K562 (cell line): ENCODE measurements around the gene GCGR. TPM values are rescaled to one million over a fixed set of nuclear protein-coding genes. Genes with fewer than 3 reads are reported as not detected.
A peak's percentile ranks its signal among the peaks of the same experiment; 100 is the strongest.

ENCODE experiments used
- ATAC-seq: fragments of 200-7000 bp; cut with Tn5 transposase; 3 replicates; pipeline ENCODE4 v1.9.1; 2020; ENCODE audit warnings: moderate library complexity
- BruUV-seq: library from RNA; stranded (reverse); fragments of 400-500 nt; replicated peaks from 2 replicates; lab custom pipeline; 2021; lab: Mats Ljungman, UMichigan
- CTCF ChIA-PET: fragments of 300-600 bp; formaldehyde crosslinking; extraction: SDS; loops from one replicate; lab custom pipeline; 2021; ENCODE audit warnings: low intra/inter-chr PET ratio; lab: Yijun Ruan, JAX
- POLR2A ChIA-PET: fragments of 300-600, 350-650 bp; sonication (Branson Sonifier 250); formaldehyde crosslinking; extraction: SDS; loops from one replicate; lab custom pipeline; 2021; ENCODE audit warnings: antibody characterized with exemption, inconsistent platforms; lab: Yijun Ruan, JAX
- DNase-seq, 4 experiments: peaks; one replicate each; pipeline versions ENCODE4 v3.0.0 to v3.0.0-alpha.2; 2011 to 2018; ENCODE audit warnings: low spot score in 3 of 4, mixed read lengths in 3 of 4; ENCODE audit errors: extremely low read depth in 1 of 4
- FAIRE-seq: peaks from 2 replicates; lab custom pipeline; 2011; peaks lifted over from hg19 to GRCh38; lab: Jason Lieb, UNC
- H2AFZ ChIP-seq: 2 replicates; pipeline ENCODE4 v1.6.0; 2011; ENCODE audit warnings: low read depth, low read length, control low read depth, inconsistent platforms
- H3K27ac ChIP-seq: fragments of 200-600 bp; 3 replicates; pipeline ENCODE4 v1.8.0; 2011; ENCODE audit warnings: low read depth, mild to moderate bottlenecking, control low read depth, inconsistent platforms, low read length, moderate library complexity, mixed read lengths; ENCODE audit errors: extremely low read depth
- H3K27me3 ChIP-seq, 2 experiments: fragments of 300-600 bp in 1 of 2; 2 replicates in 1 of 2; 3 replicates in 1 of 2; pipeline versions ENCODE4 v1.6.0 to v1.8.0; 2011; ENCODE audit warnings: inconsistent platforms in 2 of 2, low read length in 2 of 2, mild to moderate bottlenecking in 1 of 2, mixed read lengths in 1 of 2, moderate library complexity in 1 of 2; ENCODE audit not compliant: control insufficient read depth in 2 of 2, insufficient read depth in 2 of 2
- H3K36me3 ChIP-seq: fragments of 300-600 bp; 3 replicates; pipeline ENCODE4 v1.8.0; 2011; ENCODE audit warnings: mild to moderate bottlenecking, low read length, inconsistent platforms; ENCODE audit not compliant: control insufficient read depth, insufficient read depth
- H3K4me1 ChIP-seq, 2 experiments: fragments of 200-600 bp in 1 of 2; replicated peaks in 1 of 2; 2 replicates in 1 of 2; 3 replicates in 1 of 2; pipeline versions ENCODE4 v1.5.1 to v1.8.0; 2011; ENCODE audit warnings: inconsistent platforms in 2 of 2, low read length in 2 of 2, mild to moderate bottlenecking in 1 of 2, mixed read lengths in 1 of 2, moderate library complexity in 1 of 2; ENCODE audit not compliant: control insufficient read depth in 2 of 2, insufficient read depth in 2 of 2
- H3K4me2 ChIP-seq: 2 replicates; pipeline ENCODE4 v1.6.1; 2011; ENCODE audit warnings: low read length, control low read depth, inconsistent platforms, mixed read lengths; ENCODE audit not compliant: insufficient read depth
- H3K4me3 ChIP-seq: fragments of 200-600 bp; sonication (generic), shearing (Covaris generic); 2 replicates; pipeline ENCODE4 v1.5.1; 2016; ENCODE audit warnings: control low read depth, inconsistent platforms
- H3K79me2 ChIP-seq: fragments of 200-600 bp; 3 replicates; pipeline ENCODE4 v1.8.0; 2011; ENCODE audit warnings: low read length, inconsistent platforms; ENCODE audit not compliant: control insufficient read depth, insufficient read depth
- H3K9ac ChIP-seq, 2 experiments: 2 replicates each; pipeline versions ENCODE4 v1.6.0 to v1.6.1; 2011; ENCODE audit warnings: low read depth in 2 of 2, low read length in 2 of 2, control low read depth in 1 of 2, inconsistent platforms in 1 of 2, mild to moderate bottlenecking in 1 of 2, mixed read lengths in 1 of 2; ENCODE audit not compliant: insufficient read depth in 1 of 2
- H3K9me1 ChIP-seq: one replicate; pipeline ENCODE4 v1.6.0; 2011; ENCODE audit warnings: inconsistent platforms, mild to moderate bottlenecking, low read length, moderate library complexity; ENCODE audit not compliant: control insufficient read depth, insufficient read depth
- H3K9me3 ChIP-seq: replicated peaks from 2 replicates; pipeline ENCODE4 v1.5.1; 2011; ENCODE audit warnings: low read depth, low read length, inconsistent platforms; ENCODE audit not compliant: control insufficient read depth, insufficient read depth
- H4K20me1 ChIP-seq: replicated peaks from 2 replicates; pipeline ENCODE4 v1.6.1; 2011; ENCODE audit warnings: low read length, inconsistent platforms, mixed read lengths; ENCODE audit not compliant: control insufficient read depth, insufficient read depth
- HMGN3 ChIP-seq: IDR thresholded peaks from 2 replicates; pipeline ENCODE4 v1.6.1; 2011; ENCODE audit warnings: borderline replicate concordance, low read depth, mild to moderate bottlenecking, mixed read lengths, low read length; ENCODE audit not compliant: insufficient read length; ENCODE audit errors: extremely low read depth
- MAFG ChIP-seq: fragments of 450-650 bp; conservative IDR thresholded peaks from 2 replicates; pipeline ENCODE4 v1.6.1; 2016; ENCODE audit warnings: missing genetic modification characterization, missing compliant biosample characterization
- POLR2H ChIP-seq: IDR thresholded peaks from 2 replicates; pipeline ENCODE4 v1.6.1; 2016; ENCODE audit warnings: missing genetic modification characterization, low read depth, mild to moderate bottlenecking, control low read depth, missing compliant biosample characterization, moderate library complexity
- POU5F1 ChIP-seq: fragments of 150-350 bp; IDR thresholded peaks from 2 replicates; pipeline ENCODE4 v1.6.1; 2014; ENCODE audit warnings: borderline replicate concordance, low read length, low read depth, mild to moderate bottlenecking; ENCODE audit not compliant: partially characterized antibody
- RBM22 ChIP-seq: fragments of 200-400 bp; formaldehyde crosslinking; IDR thresholded peaks from 2 replicates; pipeline ENCODE4 v1.6.1; 2018; ENCODE audit warnings: low read length, low read depth; ENCODE audit not compliant: poor library complexity, severe bottlenecking
- WHSC1 ChIP-seq: IDR thresholded peaks from one replicate; pipeline ENCODE4 v1.6.1; 2012; ENCODE audit warnings: low read length, control low read depth, inconsistent platforms
- ZC3H8 ChIP-seq: fragments of 450-650 bp; IDR thresholded peaks from 2 replicates; pipeline ENCODE4 v1.6.1; 2017
- ZNF354B ChIP-seq: fragments of 250-450 bp; sonication (Bioruptor Pico); IDR thresholded peaks from 2 replicates; pipeline ENCODE4 v1.4.0; 2020
- ZNF764 ChIP-seq: fragments of 250-450 bp; sonication (Bioruptor Pico); IDR thresholded peaks from 2 replicates; pipeline ENCODE4 v1.4.0; 2020; ENCODE audit warnings: low read depth, mild to moderate bottlenecking, moderate library complexity
- WGBS: fragments of 100-300 bp; shearing (Covaris generic); methylation state at CpG from one replicate; pipeline ENCODE4 v1.1.6; 2016; ENCODE audit warnings: low coverage, mixed read lengths; ENCODE audit not compliant: insufficient coverage; ENCODE audit errors: missing lambda C conversion rate; 5-methylcytosine and 5-hydroxymethylcytosine counted together
- in situ Hi-C: fragments of 300-500 bp; cut with MboI; formaldehyde crosslinking; loops from 4 replicates; pipeline ENCODE4 v1.15.0; 2018; ENCODE audit warnings: inconsistent platforms, mixed read lengths
- intact Hi-C: fragments of 100-400 bp; cut with micrococcal nuclease; formaldehyde crosslinking; loops from 2 replicates; pipeline ENCODE4 v1.14.2; 2022
- polyA plus RNA-seq, 8 experiments: library from polyadenylated mRNA; depleted of rRNA in 4 of 8; stranded (reverse) in 5 of 8; unstranded in 3 of 8; fragments of >200 nt; fragmentation: Nextera tagmentation in 2 of 8; fragmentation: Illumina TruSeq in 1 of 8; extraction: Ambion mirVana in 2 of 8; extraction: Trizol in 1 of 8; gene quantifications; 2 replicates each; pipeline versions ENCODE4 v1.2.1 to v1.2.3, GENCODE V29; 2011 to 2014; ENCODE audit warnings: inconsistent platforms in 1 of 8, missing spikeins in 1 of 8
- total RNA-seq, 7 experiments: library from RNA; depleted of rRNA in 6 of 7; stranded (reverse); fragments of >200 nt in 6 of 7; fragmentation: Illumina TruSeq in 2 of 7; extraction: Trizol in 2 of 7; gene quantifications; 2 replicates each; pipeline versions ENCODE4 v1.2.1 to v1.2.3, GENCODE V29; 2011 to 2021; ENCODE audit warnings: low replicate concordance in 1 of 7
- TF ChIP-seq, protein P1 (sequence below): fragments of 450-650 bp; formaldehyde crosslinking; IDR thresholded peaks from 2 replicates; pipeline ENCODE4 v1.4.0; 2022; ENCODE audit warnings: missing genetic modification characterization
- TF ChIP-seq, protein P2 (sequence below): fragments of 250-450 bp; sonication (Bioruptor Pico); IDR thresholded peaks from 2 replicates; pipeline ENCODE4 v1.4.0; 2020

Gene GCGR
- total and polyA plus RNA-seq, 9 of the 15 experiments (the other 6 are each of a cell fraction or from before 2014, with no cell fraction given): not detected

DNA sequence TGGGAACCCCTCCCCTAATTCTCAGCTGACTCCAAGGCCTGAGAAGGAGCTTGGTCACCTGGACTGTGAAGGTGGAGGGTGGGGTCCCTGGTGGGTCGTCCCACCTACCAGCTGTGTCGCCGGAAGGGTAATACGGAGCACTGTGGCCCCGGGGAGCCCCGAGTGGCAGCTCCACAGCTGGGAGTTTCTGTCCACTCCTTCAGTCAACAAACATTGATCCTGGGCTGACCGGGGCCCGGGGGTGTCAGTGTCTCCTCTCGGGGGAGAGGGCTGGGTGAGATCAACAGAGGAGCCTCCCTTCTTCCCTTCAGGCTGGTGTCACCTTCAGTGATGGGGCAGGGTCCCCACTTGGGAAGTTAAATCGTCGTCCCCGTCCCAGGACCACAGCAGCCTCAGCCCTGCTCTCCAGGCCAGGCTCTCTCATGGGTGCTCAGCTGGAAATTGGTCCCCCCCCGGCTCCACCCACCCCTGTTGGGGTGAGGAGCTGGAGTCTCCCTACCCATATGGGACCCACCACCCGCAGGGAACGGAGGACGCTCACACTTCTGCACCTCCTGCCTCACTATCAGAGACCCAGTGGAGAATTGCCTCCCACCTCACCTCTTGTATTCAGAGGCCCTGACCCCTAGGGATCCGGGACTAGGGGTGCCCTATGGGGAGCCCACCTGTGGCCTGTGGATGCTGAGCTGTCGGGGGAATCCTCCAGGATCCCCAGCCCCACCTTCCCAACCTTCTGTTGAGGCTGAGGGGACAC lies 1.9 kb downstream of the GCGR start:
- intact Hi-C loops: no loop called here
- H3K27ac ChIP-seq: no peak overlapping the region
- in situ Hi-C loops: loop anchor here (5.0 kb wide), 1 partner anchor 69 kb away; no protein-coding TSS in a partner anchor
- ATAC-seq (0 out of 3 replicates have a peak, but pooled peaks have one; percentile 6), FAIRE-seq (no peak), DNase-seq (no peak)
- H3K9me3 ChIP-seq: peaks cover 3% of the 10 kb centered on the region; the same call in 1 of the 2 replicates
- TF ChIP-seq, protein P1, sequence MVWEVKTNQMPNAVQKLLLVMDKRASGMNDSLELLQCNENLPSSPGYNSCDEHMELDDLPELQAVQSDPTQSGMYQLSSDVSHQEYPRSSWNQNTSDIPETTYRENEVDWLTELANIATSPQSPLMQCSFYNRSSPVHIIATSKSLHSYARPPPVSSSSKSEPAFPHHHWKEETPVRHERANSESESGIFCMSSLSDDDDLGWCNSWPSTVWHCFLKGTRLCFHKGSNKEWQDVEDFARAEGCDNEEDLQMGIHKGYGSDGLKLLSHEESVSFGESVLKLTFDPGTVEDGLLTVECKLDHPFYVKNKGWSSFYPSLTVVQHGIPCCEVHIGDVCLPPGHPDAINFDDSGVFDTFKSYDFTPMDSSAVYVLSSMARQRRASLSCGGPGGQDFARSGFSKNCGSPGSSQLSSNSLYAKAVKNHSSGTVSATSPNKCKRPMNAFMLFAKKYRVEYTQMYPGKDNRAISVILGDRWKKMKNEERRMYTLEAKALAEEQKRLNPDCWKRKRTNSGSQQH: no peak
- no peak for TF ChIP-seq ZNF764 (CRISPR knock-in tag)
- TF ChIP-seq POLR2H (tag): no peak
- TF ChIP-seq MAFG (tag): no peak
- no peak for TF ChIP-seq HMGN3
- no peak for TF ChIP-seq POU5F1
- TF ChIP-seq, protein P2, sequence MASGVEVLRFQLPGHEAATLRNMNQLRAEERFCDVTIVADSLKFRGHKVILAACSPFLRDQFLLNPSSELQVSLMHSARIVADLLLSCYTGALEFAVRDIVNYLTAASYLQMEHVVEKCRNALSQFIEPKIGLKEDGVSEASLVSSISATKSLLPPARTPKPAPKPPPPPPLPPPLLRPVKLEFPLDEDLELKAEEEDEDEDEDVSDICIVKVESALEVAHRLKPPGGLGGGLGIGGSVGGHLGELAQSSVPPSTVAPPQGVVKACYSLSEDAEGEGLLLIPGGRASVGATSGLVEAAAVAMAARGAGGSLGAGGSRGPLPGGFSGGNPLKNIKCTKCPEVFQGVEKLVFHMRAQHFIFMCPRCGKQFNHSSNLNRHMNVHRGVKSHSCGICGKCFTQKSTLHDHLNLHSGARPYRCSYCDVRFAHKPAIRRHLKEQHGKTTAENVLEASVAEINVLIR (CRISPR knock-in tag): no peak
- TF ChIP-seq RBM22: no peak
- TF ChIP-seq ZNF354B (CRISPR knock-in tag): no peak
- TF ChIP-seq WHSC1: no peak
- no peak for TF ChIP-seq ZC3H8
- no peaks in the 10 kb centered on the region for H3K36me3 ChIP-seq
- H3K9me1 ChIP-seq: no peaks in the 10 kb centered on the region
- no peaks in the 10 kb centered on the region for H3K79me2 ChIP-seq
- H2AFZ ChIP-seq: no peak overlapping the region
- H3K4me1 ChIP-seq: peaks cover 0 to 74% of the 10 kb centered on the region in 2 experiments; a peak in 3 of 5 replicates
- CTCF ChIA-PET: no interaction called here
- H3K4me3 ChIP-seq: no peak overlapping the region
- 3% methylated on average over 17 of the region's 18 CpGs for WGBS
- BruUV-seq: no TSS peak
- H3K9ac ChIP-seq: peak overlapping the region in 1 of 2 experiments; percentile 68; a peak in 1 of 4 replicates
- POLR2A ChIA-PET: interaction anchor here (0.6 to 1.1 kb wide), 4 partner anchors 16 to 293 kb away, joined by 3 read pairs; partner anchors contain the start of gene P4HB
- H3K27me3 ChIP-seq: peaks cover 21 to 83% of the 10 kb centered on the region in 2 experiments; a peak in 4 of 5 replicates
- H4K20me1 ChIP-seq: peaks cover 14% of the 10 kb centered on the region; the same call in 1 of the 2 replicates
- H3K4me2 ChIP-seq: no peak overlapping the region
